GM21723 (cell line): Measurements from ENCODE around the gene TDP2.

Experiments
- ATAC-seq: cut with Tn5 transposase; IDR thresholded peaks from one replicate; pipeline ENCODE4 v1.9.1; 2021; ENCODE audit warnings: mild to moderate bottlenecking, moderate library complexity; ENCODE audit not compliant: unreplicated experiment

The TDP2 gene

GRCh38 chr6:24666641-24667377 is at the start of gene TDP2, which contains the start of gene ACOT13:
TSS of gene TDP2 (minus strand) at chr6:24666899. CDS start at chr6:24666862, 37 bp downstream.
TSS of gene ACOT13 (plus strand) at chr6:24667077. CDS start at chr6:24667264, 187 bp downstream.
- ATAC-seq, result peak; percentile 95

DNA sequence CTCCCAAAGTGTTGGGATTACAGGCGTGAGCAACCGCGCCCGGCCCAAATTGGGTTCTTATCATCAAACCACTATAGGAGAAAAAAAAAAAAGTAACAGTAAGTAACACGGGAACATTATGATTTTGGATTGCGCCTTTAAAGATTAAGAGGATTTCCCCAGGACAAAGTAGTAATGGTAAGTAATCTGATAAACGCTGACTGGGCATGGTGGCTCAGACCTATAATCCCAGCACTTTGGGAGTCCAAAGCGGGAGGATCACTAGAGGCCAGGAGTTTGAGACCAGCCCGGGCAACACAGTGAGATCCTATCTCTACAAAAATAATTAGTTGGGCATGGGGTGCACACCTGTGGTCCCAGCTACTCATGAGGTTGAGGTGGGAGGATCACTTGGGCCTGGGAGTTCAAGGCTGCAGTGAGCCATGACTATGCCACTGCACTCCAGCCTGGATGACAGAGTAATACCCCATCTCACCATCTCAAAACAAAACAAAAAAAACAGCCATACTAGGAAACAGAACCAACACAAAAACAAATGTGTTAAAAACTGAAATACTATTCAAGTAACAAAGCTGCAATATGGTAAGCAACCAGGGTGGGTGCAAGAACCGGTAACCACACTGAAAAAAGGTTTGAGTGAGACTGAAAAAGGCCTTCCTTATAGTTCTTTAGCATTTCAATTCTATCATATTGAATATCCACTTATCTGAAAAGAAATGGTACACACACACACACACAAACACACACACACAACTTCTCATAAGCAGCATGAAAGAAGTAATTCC is 44.0 kb upstream of the TDP2 start:
- no peak for ATAC-seq

DNA sequence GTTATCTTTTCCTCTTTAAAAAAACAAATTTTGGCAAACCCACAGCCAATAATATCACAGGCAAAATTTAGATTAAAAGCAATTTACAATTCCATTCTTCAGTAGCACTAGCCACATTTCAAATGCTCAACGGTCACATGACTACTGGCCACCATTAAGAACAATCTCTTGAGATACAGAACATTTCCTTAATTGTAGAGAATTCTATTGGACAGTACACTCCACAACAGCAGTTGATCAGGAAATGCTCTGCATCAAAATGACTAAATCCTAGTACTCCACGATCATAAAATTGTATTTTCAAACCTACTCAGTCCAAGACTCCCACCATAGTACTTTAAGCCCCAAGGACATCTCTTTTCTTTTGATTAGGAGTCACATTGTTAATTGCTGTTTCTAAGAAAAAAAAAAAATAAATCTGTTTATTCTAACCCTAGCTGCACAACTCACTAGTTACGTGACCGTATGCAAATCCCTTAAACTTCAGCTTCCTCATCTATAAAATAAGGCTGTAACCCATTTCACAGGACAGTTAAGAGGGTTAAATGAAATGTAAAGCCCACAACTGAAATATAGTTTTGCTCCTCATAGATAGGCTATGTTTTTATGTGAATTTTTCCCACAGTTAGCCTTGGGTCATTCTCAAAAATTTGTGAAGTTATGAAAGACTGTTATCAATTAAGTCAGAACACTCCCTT is 42.5 kb upstream of the TDP2 start:
- ATAC-seq, result no peak

GRCh38 chr6:24708612-24709011 is 41.9 kb upstream of the TDP2 start:
- ATAC-seq, result no peak

DNA sequence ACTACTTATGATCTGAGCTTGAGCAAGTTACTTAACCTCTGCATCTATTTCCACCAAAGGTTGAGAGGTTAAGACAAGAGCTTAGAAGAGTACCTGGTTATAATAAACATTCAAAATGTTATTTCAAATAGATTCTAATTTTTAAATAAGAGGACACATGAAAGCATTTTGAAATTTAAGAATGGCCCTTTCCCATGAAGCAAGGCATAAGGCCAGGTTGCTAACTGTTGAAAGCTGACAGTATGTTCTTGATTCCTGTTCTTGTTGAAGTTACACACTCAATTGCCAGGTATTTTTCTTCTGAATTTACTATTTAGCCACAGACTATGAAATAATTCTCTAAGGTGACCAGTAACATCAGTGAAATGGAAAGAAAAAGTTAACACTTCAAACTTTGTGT is 37.8 kb upstream of the TDP2 start:
- no peak for ATAC-seq

GRCh38 chr6:24702720-24703282 is 36.1 kb upstream of the TDP2 start:
- no peak for ATAC-seq

DNA sequence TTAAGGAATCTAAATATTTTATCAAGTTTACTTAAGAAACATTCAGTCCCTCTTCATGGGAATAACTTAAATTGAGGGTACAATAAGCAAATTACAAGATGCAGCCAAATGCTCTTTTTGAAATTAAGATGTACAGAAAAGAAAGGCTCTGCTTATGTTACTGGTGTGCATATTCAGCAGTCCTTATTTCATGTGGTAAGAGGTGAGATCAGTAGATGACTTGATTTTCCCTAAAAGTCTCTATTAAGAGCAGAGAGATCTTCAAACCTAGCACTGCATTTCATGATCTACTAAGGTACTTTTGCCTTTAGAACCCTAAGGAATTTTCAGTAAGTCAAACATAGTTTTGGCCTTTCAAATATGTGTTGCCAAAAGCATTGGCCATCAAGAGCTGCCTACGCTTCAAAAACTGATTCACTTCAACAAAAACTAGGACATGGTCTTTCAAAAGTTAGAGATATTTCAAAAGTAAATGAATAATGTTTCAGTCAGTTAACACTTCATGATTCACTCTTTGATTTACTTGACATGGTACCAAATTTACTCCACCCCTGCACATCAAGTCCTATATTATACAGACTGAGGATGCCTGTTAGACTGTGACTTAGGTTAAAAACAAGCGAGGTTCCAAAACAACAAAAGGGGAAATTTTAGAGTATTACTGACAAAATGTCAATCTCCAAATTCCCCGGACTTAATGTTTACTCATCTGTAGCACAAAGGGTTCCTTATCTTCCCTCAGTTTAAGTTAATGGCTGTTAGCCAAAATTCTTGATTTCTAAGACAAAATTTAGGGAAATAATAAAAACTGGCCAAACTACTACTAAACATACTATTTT is 33.0 kb upstream of the TDP2 start:
- no peak for ATAC-seq

DNA sequence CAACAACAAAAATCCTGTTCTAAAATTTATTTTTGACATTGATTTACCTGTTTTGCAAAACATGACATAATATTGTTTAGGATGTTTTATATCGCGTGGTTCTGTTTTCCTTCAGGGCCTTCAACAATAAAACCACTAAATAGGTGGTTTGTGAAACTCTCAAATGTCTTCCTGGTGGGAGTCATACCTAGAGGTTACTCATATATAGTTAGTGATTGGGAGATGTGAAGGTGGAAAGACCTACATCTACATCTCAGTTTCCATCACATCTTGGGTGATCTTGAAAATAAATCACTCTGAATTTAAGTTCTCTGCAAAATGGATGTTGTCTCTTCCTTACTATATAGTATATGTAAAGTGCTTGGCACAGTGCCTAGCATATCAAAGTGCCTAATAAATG is 29.4 kb upstream of the TDP2 start:
- no peak for ATAC-seq

DNA sequence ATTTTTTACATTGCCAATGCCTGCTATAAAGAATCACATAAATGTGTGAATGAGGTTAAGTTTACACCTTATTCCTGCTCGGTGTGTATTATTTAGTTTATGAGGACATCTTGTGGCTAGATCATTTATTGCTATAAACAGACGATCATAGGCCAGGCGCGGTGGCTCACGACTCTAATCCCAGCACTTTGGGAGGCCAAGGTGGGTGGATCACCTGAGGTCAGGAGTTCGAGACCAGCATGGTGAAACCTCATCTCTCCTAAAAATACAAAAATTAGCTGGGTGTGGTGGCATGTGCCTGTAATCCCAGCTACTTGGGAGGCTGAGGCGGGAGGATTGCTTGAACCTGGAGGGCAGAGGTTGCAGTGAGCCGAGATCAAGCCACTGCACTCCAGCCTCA is 28.9 kb upstream of the TDP2 start:
- ATAC-seq, result peak; percentile 65

DNA sequence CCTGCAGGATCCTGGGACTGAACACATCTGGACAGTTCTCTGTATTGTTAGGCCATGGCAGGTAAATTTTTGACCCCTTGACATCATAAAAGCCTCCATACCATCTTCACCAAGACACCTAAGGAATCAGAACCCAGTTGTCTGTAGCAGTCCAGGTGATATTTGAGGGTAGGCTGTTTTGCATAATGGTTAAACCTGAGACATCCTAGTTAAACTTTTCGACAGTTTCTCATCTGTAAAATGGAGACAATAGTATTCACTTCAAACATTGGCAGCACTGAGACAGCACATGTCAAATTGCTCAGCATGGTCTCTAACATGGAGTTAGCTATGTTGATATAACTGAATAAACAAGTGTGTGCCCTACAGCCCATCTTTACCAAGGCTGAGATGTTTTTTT is 27.5 kb upstream of the TDP2 start:
- ATAC-seq, result no peak

DNA sequence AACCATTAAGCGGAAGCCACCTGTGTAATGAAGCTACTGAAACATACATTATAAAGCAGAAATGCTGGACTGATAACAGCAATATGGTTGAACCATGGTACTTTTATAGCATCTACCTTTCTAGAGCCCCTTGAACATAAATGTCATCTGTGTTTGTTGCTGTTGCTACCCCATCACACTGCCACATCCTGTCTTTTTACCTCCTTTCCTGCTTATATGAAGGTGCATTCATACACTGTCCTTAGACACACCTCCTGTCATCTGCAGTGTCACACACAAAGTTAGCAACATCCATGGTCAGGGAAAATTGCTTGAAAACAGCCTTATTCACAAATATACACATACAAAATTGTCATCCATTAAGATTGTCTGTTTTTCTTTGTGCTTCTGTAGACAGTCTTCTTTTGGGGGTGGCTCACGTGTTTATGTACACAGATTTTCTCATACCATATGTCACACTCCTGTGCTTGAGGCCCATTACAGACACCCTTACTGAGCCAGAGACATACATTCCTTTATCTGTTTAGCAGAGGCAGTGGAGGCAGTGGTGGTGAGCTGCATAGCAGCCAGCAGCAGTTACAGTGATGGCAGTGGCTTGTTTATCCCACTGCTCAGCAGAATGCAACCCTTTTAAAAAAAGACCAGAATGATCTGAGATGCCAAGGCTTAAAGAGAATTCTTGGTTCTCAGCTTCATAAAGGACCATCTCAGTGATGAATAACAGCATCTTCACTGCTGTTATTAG is 26.3 kb upstream of the TDP2 start:
- ATAC-seq, result no peak

DNA sequence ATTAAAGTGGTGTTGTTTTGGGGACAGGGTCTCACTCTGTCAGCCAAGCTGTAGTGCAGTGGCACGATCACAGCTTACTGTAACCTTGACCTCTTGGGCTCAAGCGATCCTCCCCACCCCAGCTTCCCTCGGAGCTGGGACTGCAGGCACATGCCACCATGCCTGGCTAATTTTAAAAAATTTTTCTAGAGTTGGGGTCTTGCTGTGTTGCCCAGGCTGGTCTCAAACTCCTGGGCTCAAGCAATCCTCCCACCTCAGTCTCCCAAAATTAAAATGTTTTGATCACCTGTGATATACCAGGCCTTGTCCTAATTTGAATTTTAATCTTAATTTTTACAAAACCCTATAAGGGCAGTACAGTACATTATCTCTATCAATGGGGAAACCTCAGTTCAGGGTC is 25.7 kb upstream of the TDP2 start:
- no peak for ATAC-seq

GRCh38 chr6:24692003-24692402 is 25.3 kb upstream of the TDP2 start:
- ATAC-seq, result no peak

DNA sequence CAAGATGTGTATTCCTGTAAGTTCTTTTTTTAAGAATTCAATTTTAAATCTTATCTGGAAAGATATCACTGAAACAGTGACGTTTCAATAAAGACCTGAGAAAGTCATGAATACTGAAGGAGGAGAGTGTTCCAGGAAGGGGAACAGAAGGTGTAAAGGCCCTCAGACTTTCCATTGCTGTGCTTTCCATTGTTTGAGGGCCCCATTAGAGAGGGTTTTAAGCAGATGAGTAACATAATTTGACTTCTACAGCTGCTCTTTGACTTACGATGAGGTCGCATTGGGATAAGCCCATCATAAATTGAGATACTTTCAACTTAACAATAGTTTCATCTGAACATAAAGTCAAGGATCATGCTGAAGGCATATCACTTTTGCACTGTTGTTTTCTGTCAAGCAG is 24.9 kb upstream of the TDP2 start:
- no peak for ATAC-seq

- ATAC-seq, result no peak
Observed at GRCh38 chr6:24690593-24690992, 23.9 kb upstream of the TDP2 start.

DNA sequence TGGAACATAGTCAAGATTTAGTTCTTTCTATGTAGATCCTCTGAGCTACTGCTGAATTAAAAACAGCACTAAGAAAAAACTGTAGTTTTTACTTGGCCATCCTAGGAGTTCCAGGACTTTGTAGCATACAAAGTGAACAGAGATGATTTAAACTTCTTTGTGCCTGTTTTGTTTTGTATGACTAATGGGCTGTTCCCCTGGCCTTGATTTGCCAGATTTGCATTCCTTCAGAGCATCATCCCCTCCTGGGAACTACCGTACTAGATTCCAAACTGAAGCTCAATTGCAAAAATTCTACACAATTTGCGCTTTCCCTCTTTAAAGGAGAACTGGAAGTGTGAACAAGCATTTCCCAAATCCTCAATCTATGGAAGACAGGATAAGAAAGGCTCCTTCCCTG is 23.3 kb upstream of the TDP2 start:
- ATAC-seq, result no peak

- no peak for ATAC-seq
Observed at GRCh38 chr6:24686946-24687345, 20.2 kb upstream of the TDP2 start.

GRCh38 chr6:24686408-24686807 is 19.7 kb upstream of the TDP2 start:
- no peak for ATAC-seq
